ENCODE measurements around the gene KLK3.
A peak's percentile ranks its signal among the peaks of the same experiment; 100 is the strongest.

Gene KLK3

DNA sequence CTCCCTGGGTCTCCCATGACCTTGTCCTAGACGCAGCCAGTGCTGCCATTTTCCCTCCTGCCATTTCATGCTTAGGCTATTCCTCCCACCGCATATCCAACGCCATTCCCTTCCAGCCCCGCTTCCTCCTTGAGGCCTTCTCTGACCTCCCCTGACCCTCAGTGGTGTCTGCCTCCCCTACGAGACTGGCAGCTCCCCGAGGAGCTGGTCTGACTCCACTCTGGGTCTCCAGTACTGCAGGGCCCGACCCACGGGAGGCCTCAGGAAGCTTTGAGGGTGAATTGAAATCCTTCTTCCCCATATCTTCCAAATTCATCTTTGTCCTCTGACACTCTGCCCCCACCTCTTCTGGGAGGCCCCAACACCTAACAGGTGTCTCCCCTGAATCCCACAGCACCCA lies 22.0 kb upstream of the KLK3 start:
- no peak for DNase-seq

- DNase-seq: no peak
These were observed 21.5 kb upstream of the KLK3 start, which contains the start of gene KLK15 for GRCh38 chr19:50833117-50833801. Gene KLK15 (minus strand): TSS chr19:50833574. CDS start chr19:50831492, 2,082 bp downstream.

GRCh38 chr19:50833802-50834167 lies 20.9 kb upstream of the KLK3 start:
- DNase-seq: no peak

DNA sequence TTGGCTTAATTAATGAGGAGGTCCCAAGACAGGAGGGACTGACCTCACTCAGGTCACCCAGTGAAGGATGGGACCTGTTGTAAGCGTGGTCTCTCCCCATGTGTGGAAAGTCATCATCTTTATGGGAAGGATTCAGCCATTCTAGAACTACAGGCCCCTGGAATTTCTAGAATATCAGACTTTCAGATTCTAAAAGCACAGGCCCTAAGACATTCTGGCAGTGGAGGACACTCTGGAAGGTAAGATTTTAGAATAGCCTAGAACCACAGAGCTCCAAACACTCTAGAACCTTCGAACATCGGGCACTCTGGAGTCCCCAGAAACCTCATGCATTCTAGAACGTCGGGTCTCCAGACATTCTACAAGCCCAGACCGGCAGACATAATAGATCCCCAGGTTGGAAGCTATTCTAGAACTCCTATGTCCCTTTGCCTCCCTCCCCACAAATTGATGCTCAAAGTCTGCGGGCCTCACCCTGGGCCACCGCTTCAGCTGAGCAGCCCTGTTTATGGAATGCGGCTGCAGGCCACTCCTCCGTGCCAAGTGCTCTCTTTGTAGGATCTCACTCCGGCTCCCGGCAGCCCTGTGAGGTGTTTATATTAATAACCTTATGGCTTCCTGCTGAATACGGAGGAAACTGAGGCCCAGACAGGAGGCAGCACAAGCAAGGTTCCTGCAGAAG lies 19.5 kb upstream of the KLK3 start:
- no peak for DNase-seq

- peak; percentile 27 for DNase-seq
These were observed 18.8 kb upstream of the KLK3 start for GRCh38 chr19:50835785-50836542.

DNA sequence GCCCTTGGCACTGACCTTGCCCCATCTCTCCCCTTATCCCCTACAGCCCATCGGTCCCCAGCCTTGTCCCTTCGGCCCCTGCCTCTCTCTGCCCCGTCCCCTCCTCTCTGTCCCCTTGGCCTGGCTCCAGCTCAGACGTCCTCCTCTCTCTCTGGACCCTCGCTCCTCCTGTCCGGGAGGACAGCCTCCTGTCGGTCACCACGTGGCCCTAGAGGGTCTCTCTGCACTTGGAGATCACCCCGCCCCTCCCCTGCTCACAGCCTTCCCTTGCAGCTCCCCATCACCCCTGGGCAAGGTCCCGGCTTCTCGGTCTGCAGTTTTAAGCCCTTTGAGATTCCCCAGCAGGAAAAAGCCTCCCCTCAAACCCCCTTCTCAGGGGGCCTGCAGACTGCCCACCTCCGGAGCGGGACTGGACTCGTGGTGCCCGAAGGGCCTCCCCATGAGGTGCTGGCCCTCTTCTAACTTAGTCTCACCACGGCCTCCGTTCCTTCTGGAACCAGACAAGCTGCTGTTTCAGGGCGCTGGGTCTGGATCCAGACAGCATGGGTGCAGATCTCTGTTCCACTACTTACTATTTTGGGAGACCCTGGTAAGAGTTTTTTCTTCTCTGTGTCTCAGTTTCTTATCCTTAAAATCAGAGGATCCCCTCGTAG lies 18.0 kb upstream of the KLK3 start:
- no peak for DNase-seq

DNA sequence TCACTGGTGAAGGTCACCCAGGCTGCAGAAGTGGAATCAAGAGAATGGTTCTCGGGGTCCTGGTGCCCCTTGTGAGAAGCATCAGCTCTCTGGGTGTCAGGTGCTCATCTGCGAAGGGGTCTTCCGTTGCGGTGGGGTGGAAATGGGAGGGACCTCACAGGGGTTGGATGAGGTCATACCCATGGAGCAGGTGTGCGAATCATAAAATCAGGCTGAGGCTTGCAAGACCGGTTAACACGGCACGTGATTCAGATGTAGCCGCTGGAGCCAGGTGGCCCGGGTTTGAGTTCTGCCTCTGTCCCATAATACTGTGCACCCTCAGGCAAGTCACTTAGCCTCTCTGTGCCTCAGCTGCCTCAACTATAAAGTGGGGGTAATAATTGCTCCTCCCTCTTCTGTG lies 17.4 kb upstream of the KLK3 start:
- DNase-seq: no peak

DNA sequence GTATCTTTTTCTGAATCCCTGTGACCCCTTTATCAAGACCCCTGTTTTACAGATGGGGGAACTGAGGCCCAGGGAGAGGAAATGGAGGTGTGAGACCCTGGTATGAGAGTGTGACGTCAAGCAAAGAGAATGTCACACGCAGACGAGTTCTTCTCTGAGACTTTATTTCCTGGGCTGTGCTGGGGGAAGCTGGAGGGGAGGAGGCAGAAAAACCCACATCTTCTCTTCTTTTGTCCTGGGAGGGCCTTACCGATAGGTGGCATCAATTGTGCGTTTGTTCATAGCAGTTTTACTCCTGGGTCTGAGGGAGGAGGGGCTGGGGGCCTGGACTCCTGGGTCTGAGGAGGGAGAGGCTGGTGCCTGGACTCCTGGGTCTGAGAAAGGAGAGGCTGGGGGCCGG lies 16.5 kb upstream of the KLK3 start:
- no peak for DNase-seq

DNA sequence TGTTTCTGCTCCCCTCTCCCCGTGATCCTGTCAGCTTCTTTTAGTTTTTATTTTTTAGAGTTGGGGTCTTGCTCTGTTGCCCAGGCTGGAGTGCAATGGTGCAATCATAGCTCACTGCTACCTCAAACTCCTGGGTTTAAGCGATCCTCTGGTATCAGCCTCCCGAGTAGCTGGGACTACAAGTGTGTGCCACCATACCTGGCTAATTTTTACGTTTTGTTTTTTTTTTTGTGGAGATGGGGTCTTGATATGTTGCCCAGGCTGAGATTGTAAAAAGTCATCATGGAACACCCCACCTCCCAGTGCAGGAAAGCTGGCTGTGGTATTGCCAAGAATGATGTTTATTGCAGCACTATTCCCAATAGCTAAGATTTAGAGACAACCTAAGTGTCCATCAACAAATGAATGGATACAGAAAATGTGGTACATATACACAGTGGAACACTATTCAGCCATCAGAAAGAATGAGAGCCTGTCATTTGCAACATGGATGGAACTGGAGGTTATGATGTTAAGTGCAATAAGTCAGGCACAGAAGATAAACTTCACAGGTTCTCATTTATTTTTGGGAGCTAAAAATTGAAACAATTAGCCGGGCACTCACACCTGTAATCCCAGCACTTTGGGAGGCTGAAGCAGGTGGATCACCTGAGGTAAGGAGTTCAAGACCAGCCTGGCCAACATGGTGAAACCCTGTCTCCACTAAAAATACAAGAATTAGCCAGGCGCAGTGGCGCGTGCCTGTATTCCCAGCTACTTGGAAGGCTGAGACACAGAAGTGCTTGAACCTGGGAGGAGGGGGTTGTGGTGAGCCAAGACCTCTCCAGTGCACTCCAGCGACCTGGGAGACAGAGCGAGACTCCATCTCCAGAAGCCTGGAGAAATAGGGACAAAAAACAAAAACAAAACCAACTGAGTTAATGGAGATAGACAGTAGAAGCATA lies 14.7 kb upstream of the KLK3 start:
- DNase-seq: no peak

DNA sequence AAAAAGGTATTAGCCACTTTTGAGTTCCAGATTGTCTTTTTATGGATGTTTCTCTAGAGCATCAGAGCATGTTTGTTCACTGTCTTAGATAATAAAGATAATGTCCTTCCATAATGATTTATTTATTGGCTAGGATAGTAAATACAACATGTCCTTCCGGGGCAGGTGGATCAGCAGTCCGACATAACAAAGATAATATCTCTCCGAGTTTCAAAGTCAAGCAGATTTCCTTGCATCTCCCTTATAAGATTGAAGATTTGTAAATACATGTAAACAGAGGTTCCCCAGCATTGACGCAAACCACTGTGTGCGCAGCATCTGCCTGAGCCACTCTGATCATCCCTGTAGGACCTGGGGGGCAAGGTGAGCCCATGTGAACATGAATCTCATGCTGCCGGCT lies 12.6 kb upstream of the KLK3 start:
- no peak for DNase-seq

DNA sequence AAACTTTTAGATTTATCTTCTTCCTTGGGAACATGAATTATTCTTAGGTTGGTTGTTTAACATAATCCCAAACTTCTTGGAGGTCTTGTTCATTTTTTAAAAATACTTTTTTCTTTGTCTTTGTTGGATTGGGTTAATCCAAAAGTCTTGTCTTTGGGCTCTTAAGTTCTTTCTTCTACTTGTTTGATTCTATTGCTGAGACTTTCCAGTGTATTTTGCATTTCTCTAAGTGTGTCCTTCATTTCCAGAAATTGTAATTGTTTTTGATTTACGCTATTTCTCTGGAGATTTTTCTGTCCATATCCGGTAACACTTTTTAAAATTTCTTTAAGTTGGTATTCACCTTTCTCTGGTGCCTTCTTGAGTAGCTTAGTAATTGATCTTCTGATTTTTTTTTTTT lies 11.5 kb upstream of the KLK3 start:
- DNase-seq: no peak

DNA sequence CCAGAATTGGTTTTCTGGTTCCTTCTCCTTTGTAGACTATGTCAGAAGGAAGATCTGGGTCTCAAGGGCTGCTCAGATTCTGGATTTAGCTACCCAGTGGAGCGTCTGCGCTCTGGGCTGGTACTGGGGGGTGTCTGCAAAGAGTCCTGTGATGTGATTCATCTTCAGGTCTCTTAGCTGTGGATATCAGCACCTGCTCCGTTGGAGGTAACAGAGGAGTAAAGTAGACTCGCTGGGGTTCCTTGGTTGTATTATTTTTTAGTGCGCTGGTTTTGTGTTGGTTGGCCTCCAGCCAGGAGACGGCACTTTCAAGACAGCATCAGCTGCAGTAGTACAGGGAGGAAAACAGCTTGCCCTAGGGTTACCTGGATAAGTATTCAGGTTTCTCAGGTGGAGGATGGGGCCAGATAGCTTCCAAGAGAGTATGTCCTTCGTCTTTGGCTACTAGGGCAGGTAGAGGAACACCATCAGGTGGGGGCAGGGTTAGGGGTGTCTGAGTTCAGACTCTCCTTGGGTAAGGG lies 11.0 kb upstream of the KLK3 start:
- DNase-seq: no peak

DNA sequence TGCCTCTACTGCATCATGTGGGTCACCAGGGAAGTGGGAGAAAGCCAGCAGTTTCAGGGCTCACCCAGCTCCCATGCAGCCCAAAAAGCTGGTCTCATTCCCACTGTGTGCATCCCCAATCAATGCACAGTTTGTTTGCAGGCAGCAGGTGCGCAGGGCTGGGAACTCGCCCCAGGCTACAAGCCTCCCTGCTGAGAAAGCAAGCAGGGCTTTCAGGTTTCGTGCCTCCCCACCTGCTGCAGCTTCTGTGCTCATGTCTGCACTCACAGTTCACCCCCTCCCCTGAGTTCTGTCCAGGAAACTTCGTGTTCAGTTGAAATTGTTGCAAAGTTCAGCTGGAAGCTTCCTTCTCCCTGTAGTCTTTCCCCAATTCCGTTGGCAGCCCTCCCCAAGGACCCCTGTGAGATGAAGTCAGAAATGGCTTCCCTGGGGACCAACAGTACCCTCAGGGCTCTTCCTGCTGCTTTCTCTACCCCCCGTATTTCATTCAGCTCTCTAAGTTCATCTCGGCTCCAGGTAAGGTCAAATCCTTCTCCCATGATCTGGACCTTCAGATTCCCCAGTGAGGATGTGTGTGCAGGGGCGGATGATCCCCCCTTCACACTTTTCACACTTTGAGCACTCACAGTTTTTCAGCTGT lies 10.3 kb upstream of the KLK3 start:
- no peak for DNase-seq

DNA sequence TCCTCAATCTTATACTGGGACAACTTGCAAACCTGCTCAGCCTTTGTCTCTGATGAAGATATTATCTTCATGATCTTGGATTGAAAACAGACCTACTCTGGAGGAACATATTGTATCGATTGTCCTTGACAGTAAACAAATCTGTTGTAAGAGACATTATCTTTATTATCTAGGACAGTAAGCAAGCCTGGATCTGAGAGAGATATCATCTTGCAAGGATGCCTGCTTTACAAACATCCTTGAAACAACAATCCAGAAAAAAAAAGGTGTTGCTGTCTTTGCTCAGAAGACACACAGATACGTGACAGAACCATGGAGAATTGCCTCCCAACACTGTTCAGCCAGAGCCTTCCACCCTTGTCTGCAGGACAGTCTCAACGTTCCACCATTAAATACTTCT lies 4.0 kb upstream of the KLK3 start:
- DNase-seq: no peak

DNA sequence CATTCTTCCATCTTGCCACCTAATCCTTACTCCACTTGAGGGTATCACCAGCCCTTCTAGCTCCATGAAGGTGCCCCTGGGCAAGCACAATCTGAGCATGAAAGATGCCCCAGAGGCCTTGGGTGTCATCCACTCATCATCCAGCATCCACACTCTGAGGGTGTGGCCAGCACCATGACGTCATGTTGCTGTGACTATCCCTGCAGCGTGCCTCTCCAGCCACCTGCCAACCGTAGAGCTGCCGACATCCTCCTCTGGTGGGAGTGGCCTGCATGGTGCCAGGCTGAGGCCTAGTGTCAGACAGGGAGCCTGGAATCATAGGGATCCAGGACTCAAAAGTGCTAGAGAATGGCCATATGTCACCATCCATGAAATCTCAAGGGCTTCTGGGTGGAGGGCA lies 3.1 kb upstream of the KLK3 start:
- DNase-seq: no peak

GRCh38 chr19:50857366-50857765 lies 2.7 kb downstream of the KLK3 start:
- DNase-seq: no peak

- no peak for DNase-seq
These were observed 4.2 kb downstream of the KLK3 start for GRCh38 chr19:50858886-50859285.

GRCh38 chr19:50859849-50860248 lies 5.1 kb downstream of the KLK3 start:
- no peak for DNase-seq

- DNase-seq: no peak
These were observed 6.3 kb downstream of the KLK3 start for GRCh38 chr19:50861010-50861409.

GRCh38 chr19:50861496-50862286 lies 7.0 kb downstream of the KLK3 start:
- no peak for DNase-seq

- DNase-seq: no peak
These were observed 14.8 kb downstream of the KLK3 start for GRCh38 chr19:50869479-50869878.
